ENCODE results near the gene PPP1R9A. TPM values are rescaled to one million over a fixed set of nuclear protein-coding genes. Genes with fewer than 3 reads are reported as not detected.

PPP1R9A gene
- total RNA-seq, 2 experiments from 2014 or later, result not detected

- no peak for DNase-seq
- Mint-ChIP-seq H3K27ac (no peak overlapping the region), H3K27me3 (no peaks in the 10 kb centered on the region), H3K4me3 (no peak overlapping the region), H3K9me3 (peaks cover 19% of the 10 kb centered on the region), H3K36me3 (peaks cover 1% of the 10 kb centered on the region), H3K4me1 (ENCODE audit: low read depth) (no peaks in the 10 kb centered on the region)
- intact Hi-C loops (cut with micrococcal nuclease), result no loop called here
- CTCF ChIA-PET, result no interaction called here
- POLR2A ChIA-PET, result no interaction called here
Measured at GRCh38 chr7:95027234-95027872, 120.0 kb downstream of the PPP1R9A start.

- ChIA-PET POLR2A (no interaction called here), CTCF (no interaction called here)
- DNase-seq, result no peak
- H3K36me3 Mint-ChIP-seq, result peaks cover 1% of the 10 kb centered on the region
- no peak overlapping the region for H3K27ac Mint-ChIP-seq
- intact Hi-C loops (cut with micrococcal nuclease), result no loop called here
- H3K4me3 Mint-ChIP-seq, result no peak overlapping the region
- peaks cover 14% of the 10 kb centered on the region for H3K9me3 Mint-ChIP-seq
- H3K27me3 Mint-ChIP-seq, result no peaks in the 10 kb centered on the region
- no peaks in the 10 kb centered on the region for H3K4me1 Mint-ChIP-seq (ENCODE audit: low read depth)
Measured at GRCh38 chr7:95028683-95029082, 121.3 kb downstream of the PPP1R9A start.

GRCh38 chr7:95035295-95035694 is 127.9 kb downstream of the PPP1R9A start:
- intact Hi-C loops (cut with micrococcal nuclease), result no loop called here
- H3K36me3 Mint-ChIP-seq, result no peaks in the 10 kb centered on the region
- H3K4me1 Mint-ChIP-seq (ENCODE audit: low read depth), result no peaks in the 10 kb centered on the region
- H3K27me3 Mint-ChIP-seq, result no peaks in the 10 kb centered on the region
- no peak overlapping the region for H3K4me3 Mint-ChIP-seq
- DNase-seq, result no peak
- no peak overlapping the region for H3K27ac Mint-ChIP-seq
- ChIA-PET POLR2A (no interaction called here), CTCF (no interaction called here)
- no peaks in the 10 kb centered on the region for H3K9me3 Mint-ChIP-seq

GRCh38 chr7:95041031-95041430 is 133.6 kb downstream of the PPP1R9A start:
- Mint-ChIP-seq H3K27ac (no peak overlapping the region), H3K4me1 (ENCODE audit: low read depth) (no peaks in the 10 kb centered on the region), H3K9me3 (no peaks in the 10 kb centered on the region), H3K36me3 (no peaks in the 10 kb centered on the region), H3K27me3 (no peaks in the 10 kb centered on the region), H3K4me3 (no peak overlapping the region)
- no peak for DNase-seq
- ChIA-PET CTCF (no interaction called here), POLR2A (no interaction called here)
- intact Hi-C loops (cut with micrococcal nuclease), result no loop called here

GRCh38 chr7:95045236-95045923 is 138.0 kb downstream of the PPP1R9A start:
- Mint-ChIP-seq H3K9me3 (no peaks in the 10 kb centered on the region), H3K27ac (no peak overlapping the region), H3K4me1 (ENCODE audit: low read depth) (no peaks in the 10 kb centered on the region), H3K36me3 (no peaks in the 10 kb centered on the region), H3K27me3 (peaks cover 2% of the 10 kb centered on the region), H3K4me3 (no peak overlapping the region)
- no peak for DNase-seq
- intact Hi-C loops (cut with micrococcal nuclease), result no loop called here
- ChIA-PET POLR2A (no interaction called here), CTCF (no interaction called here)

- ChIA-PET CTCF (no interaction called here), POLR2A (no interaction called here)
- Mint-ChIP-seq H3K27ac (no peak overlapping the region), H3K4me1 (ENCODE audit: low read depth) (no peaks in the 10 kb centered on the region), H3K4me3 (no peak overlapping the region), H3K27me3 (peaks cover 2% of the 10 kb centered on the region), H3K36me3 (no peaks in the 10 kb centered on the region), H3K9me3 (no peaks in the 10 kb centered on the region)
- intact Hi-C loops (cut with micrococcal nuclease), result no loop called here
- DNase-seq, result no peak
Measured at GRCh38 chr7:95046494-95047240, 139.3 kb downstream of the PPP1R9A start.

GRCh38 chr7:95047291-95047690 is 139.9 kb downstream of the PPP1R9A start:
- no peak for DNase-seq
- Mint-ChIP-seq H3K27ac (no peak overlapping the region), H3K4me3 (no peak overlapping the region), H3K4me1 (ENCODE audit: low read depth) (no peaks in the 10 kb centered on the region), H3K36me3 (no peaks in the 10 kb centered on the region), H3K9me3 (no peaks in the 10 kb centered on the region), H3K27me3 (peaks cover 2% of the 10 kb centered on the region)
- POLR2A ChIA-PET, result no interaction called here
- intact Hi-C loops (cut with micrococcal nuclease), result no loop called here
- CTCF ChIA-PET, result no interaction called here

GRCh38 chr7:95052566-95053094 is 145.2 kb downstream of the PPP1R9A start:
- Mint-ChIP-seq H3K4me3 (no peak overlapping the region), H3K27ac (no peak overlapping the region), H3K4me1 (ENCODE audit: low read depth) (no peaks in the 10 kb centered on the region), H3K36me3 (no peaks in the 10 kb centered on the region), H3K27me3 (peaks cover 2% of the 10 kb centered on the region), H3K9me3 (no peaks in the 10 kb centered on the region)
- intact Hi-C loops (cut with micrococcal nuclease), result no loop called here
- ChIA-PET CTCF (no interaction called here), POLR2A (no interaction called here)
- no peak for DNase-seq

- H3K4me3 Mint-ChIP-seq, result no peak overlapping the region
- H3K9me3 Mint-ChIP-seq, result no peaks in the 10 kb centered on the region
- ChIA-PET POLR2A (no interaction called here), CTCF (interaction anchor here (0.6 kb wide), 1 partner anchor 53 kb away, joined by 3 read pairs; no protein-coding TSS in a partner anchor)
- intact Hi-C loops (cut with micrococcal nuclease), result no loop called here
- H3K4me1 Mint-ChIP-seq (ENCODE audit: low read depth), result no peaks in the 10 kb centered on the region
- H3K27ac Mint-ChIP-seq, result no peak overlapping the region
- no peak for DNase-seq
- no peaks in the 10 kb centered on the region for H3K27me3 Mint-ChIP-seq
- no peaks in the 10 kb centered on the region for H3K36me3 Mint-ChIP-seq
Measured at GRCh38 chr7:95054386-95054785, 147.0 kb downstream of the PPP1R9A start.

GRCh38 chr7:95055295-95055694 is 147.9 kb downstream of the PPP1R9A start:
- Mint-ChIP-seq H3K27me3 (no peaks in the 10 kb centered on the region), H3K9me3 (no peaks in the 10 kb centered on the region), H3K4me1 (ENCODE audit: low read depth) (no peaks in the 10 kb centered on the region), H3K4me3 (no peak overlapping the region), H3K27ac (no peak overlapping the region), H3K36me3 (no peaks in the 10 kb centered on the region)
- CTCF ChIA-PET, result no interaction called here
- intact Hi-C loops (cut with micrococcal nuclease), result no loop called here
- POLR2A ChIA-PET, result no interaction called here
- DNase-seq, result no peak

GRCh38 chr7:95056107-95056739 is 148.8 kb downstream of the PPP1R9A start:
- Mint-ChIP-seq H3K36me3 (no peaks in the 10 kb centered on the region), H3K4me3 (no peak overlapping the region), H3K27me3 (no peaks in the 10 kb centered on the region), H3K27ac (no peak overlapping the region), H3K4me1 (ENCODE audit: low read depth) (no peaks in the 10 kb centered on the region), H3K9me3 (no peaks in the 10 kb centered on the region)
- POLR2A ChIA-PET, result no interaction called here
- CTCF ChIA-PET, result no interaction called here
- intact Hi-C loops (cut with micrococcal nuclease), result no loop called here
- DNase-seq, result no peak

- Mint-ChIP-seq H3K27ac (no peak overlapping the region), H3K36me3 (no peaks in the 10 kb centered on the region), H3K4me1 (ENCODE audit: low read depth) (no peaks in the 10 kb centered on the region), H3K27me3 (no peaks in the 10 kb centered on the region), H3K9me3 (no peaks in the 10 kb centered on the region), H3K4me3 (no peak overlapping the region)
- intact Hi-C loops (cut with micrococcal nuclease), result no loop called here
- no peak for DNase-seq
- ChIA-PET POLR2A (no interaction called here), CTCF (no interaction called here)
Measured at GRCh38 chr7:95056901-95057300, 149.5 kb downstream of the PPP1R9A start.
